Testis (tissue), 2 donors: ENCODE results near the gene TMEM135.

Experiments used
- POLR2A ChIP-seq: fragments of 450-650 bp; IDR thresholded peaks from one replicate; pipeline ENCODE4 v1.6.1; 2017; ENCODE audit warnings: antibody characterized with exemption, mild to moderate bottlenecking, moderate library complexity
- TF ChIP-seq, protein P1 (sequence below), 3 experiments: fragments of 450-650 bp in 2 of 3; fragments of 200-600 bp in 1 of 3; sonication (generic) in 1 of 3; IDR thresholded peaks; one replicate each; pipeline ENCODE4 v1.5.1; 2016 to 2019; ENCODE audit warnings: antibody characterized with exemption in 3 of 3, mild to moderate bottlenecking in 2 of 3, moderate library complexity in 1 of 3

- no peak for TF ChIP-seq POLR2A
- TF ChIP-seq, protein P1, sequence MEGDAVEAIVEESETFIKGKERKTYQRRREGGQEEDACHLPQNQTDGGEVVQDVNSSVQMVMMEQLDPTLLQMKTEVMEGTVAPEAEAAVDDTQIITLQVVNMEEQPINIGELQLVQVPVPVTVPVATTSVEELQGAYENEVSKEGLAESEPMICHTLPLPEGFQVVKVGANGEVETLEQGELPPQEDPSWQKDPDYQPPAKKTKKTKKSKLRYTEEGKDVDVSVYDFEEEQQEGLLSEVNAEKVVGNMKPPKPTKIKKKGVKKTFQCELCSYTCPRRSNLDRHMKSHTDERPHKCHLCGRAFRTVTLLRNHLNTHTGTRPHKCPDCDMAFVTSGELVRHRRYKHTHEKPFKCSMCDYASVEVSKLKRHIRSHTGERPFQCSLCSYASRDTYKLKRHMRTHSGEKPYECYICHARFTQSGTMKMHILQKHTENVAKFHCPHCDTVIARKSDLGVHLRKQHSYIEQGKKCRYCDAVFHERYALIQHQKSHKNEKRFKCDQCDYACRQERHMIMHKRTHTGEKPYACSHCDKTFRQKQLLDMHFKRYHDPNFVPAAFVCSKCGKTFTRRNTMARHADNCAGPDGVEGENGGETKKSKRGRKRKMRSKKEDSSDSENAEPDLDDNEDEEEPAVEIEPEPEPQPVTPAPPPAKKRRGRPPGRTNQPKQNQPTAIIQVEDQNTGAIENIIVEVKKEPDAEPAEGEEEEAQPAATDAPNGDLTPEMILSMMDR (IDR thresholded peaks at IDR 0.05): no peak
Measured at GRCh38 chr11:87046824-87047223, 9.1 kb downstream of the TMEM135 start.
